Astrocyte of the hippocampus (primary cell): ENCODE results near the gene IL22RA1.

Experiments used
- DNase-seq: peaks from one replicate; pipeline ENCODE4 v3.0.0; 2011; ENCODE audit warnings: low read depth, low spot score

Gene IL22RA1

GRCh38 chr1:24138476-24139221 is 4.3 kb downstream of the IL22RA1 start:
- DNase-seq: no peak

GRCh38 chr1:24136956-24137539 is 5.9 kb downstream of the IL22RA1 start:
- DNase-seq: no peak

- no peak for DNase-seq
Observed at GRCh38 chr1:24134376-24134775, 8.6 kb downstream of the IL22RA1 start.

GRCh38 chr1:24133819-24134218 is 9.1 kb downstream of the IL22RA1 start:
- no peak for DNase-seq

GRCh38 chr1:24130385-24130784 is 12.6 kb downstream of the IL22RA1 start:
- no peak for DNase-seq

- DNase-seq: no peak
Observed at GRCh38 chr1:24127801-24128363, 15.1 kb downstream of the IL22RA1 start.

GRCh38 chr1:24127134-24127800 is 15.7 kb downstream of the IL22RA1 start:
- no peak for DNase-seq

GRCh38 chr1:24126672-24127023 is 16.3 kb downstream of the IL22RA1 start:
- no peak for DNase-seq

- DNase-seq: no peak
Observed at GRCh38 chr1:24126018-24126671, 16.8 kb downstream of the IL22RA1 start.

- no peak for DNase-seq
Observed at GRCh38 chr1:24125456-24125855, 17.5 kb downstream of the IL22RA1 start.

GRCh38 chr1:24124980-24125379 is 18.0 kb downstream of the IL22RA1 start:
- DNase-seq: no peak

GRCh38 chr1:24123611-24124010 is 19.3 kb downstream of the IL22RA1 start:
- no peak for DNase-seq

- DNase-seq: no peak
Observed at GRCh38 chr1:24122776-24123175, 20.2 kb downstream of the IL22RA1 start.

- no peak for DNase-seq
Observed at GRCh38 chr1:24121406-24121805, 21.5 kb downstream of the IL22RA1 start.

- no peak for DNase-seq
Observed at GRCh38 chr1:24120965-24121364, 22.0 kb downstream of the IL22RA1 start.

- DNase-seq: peak; percentile 16
Observed at GRCh38 chr1:24119859-24120756, 22.8 kb downstream of the IL22RA1 start.

GRCh38 chr1:24119489-24119858 is 23.5 kb downstream of the IL22RA1 start:
- no peak for DNase-seq

- no peak for DNase-seq
Observed at GRCh38 chr1:24118410-24119242, 24.3 kb downstream of the IL22RA1 start.

GRCh38 chr1:24117722-24118409 is 25.1 kb downstream of the IL22RA1 start:
- peak; percentile 26 for DNase-seq

- DNase-seq: no peak
Observed at GRCh38 chr1:24117132-24117531, 25.8 kb downstream of the IL22RA1 start.
